B cell (primary cell): Measurements from ENCODE around the gene NEK6. TPM values are rescaled to one million over a fixed set of nuclear protein-coding genes. Genes with fewer than 3 reads are reported as not detected.
A peak's percentile ranks its signal among the peaks of the same experiment; 100 is the strongest.

Source experiments
- ATAC-seq: fragments of 200-7000 bp; cut with Tn5 transposase; one replicate; pipeline ENCODE4 v1.10.0; 2021; ENCODE audit warnings: low read depth, mild to moderate bottlenecking, moderate number of reproducible peaks, moderate library complexity
- CTCF ChIA-PET: fragments of 350-600 bp; sonication (Branson Sonifier 250); formaldehyde crosslinking; loops from one replicate; lab custom pipeline; 2021; ENCODE audit warnings: antibody characterized with exemption, inconsistent platforms; lab: Charles Lee
- POLR2A ChIA-PET: fragments of 350-600 bp; sonication (Branson Sonifier 250); formaldehyde crosslinking; loops from one replicate; lab custom pipeline; 2021; ENCODE audit warnings: antibody characterized with exemption; lab: Charles Lee
- DNase-seq: peaks from one replicate; pipeline ENCODE4 v3.0.0; 2013
- H2AFZ ChIP-seq: 2 replicates; pipeline ENCODE4 v1.6.1; 2012; ENCODE audit warnings: mild to moderate bottlenecking, low read depth, low read length; ENCODE audit not compliant: insufficient read depth, poor library complexity, severe bottlenecking
- H3K27ac ChIP-seq, 2 donors: 1 replicate in 1 of 2; 2 replicates in 1 of 2; pipeline ENCODE4 v1.5.1; 2012 to 2013; ENCODE audit warnings: low read length in 2 of 2, mild to moderate bottlenecking in 2 of 2, moderate library complexity in 1 of 2
- H3K27me3 ChIP-seq, 4 experiments: fragments of 200-600 bp in 1 of 4; sonication (generic) in 1 of 4; replicated peaks in 1 of 4; 1 replicate in 2 of 4; 2 replicates in 2 of 4; pipeline versions ENCODE4 v1.6.1 to v1.7.0; 2013 to 2016; ENCODE audit warnings: low read length in 3 of 4, mild to moderate bottlenecking in 2 of 4, mixed read lengths in 1 of 4, moderate library complexity in 1 of 4; ENCODE audit not compliant: insufficient read depth in 4 of 4, control insufficient read depth in 3 of 4; ENCODE audit errors: control extremely low read depth in 1 of 4
- H3K36me3 ChIP-seq, 2 experiments: replicated peaks in 1 of 2; 1 replicate in 1 of 2; 2 replicates in 1 of 2; pipeline versions ENCODE4 v1.6.1 to v1.7.1; 2013; ENCODE audit warnings: low read length in 1 of 2; ENCODE audit not compliant: insufficient read depth in 2 of 2, control insufficient read depth in 1 of 2; ENCODE audit errors: control extremely low read depth in 1 of 2, extremely low read depth in 1 of 2
- H3K4me1 ChIP-seq, 2 donors: fragments of 200-600 bp in 1 of 2; sonication (generic) in 1 of 2; 1 replicate in 1 of 2; 2 replicates in 1 of 2; pipeline versions ENCODE4 v1.5.1 to v1.6.1; 2013 to 2017; ENCODE audit warnings: low read length in 2 of 2; ENCODE audit not compliant: control insufficient read depth in 2 of 2, insufficient read depth in 2 of 2
- H3K4me2 ChIP-seq: replicated peaks from 2 replicates; pipeline ENCODE3; 2012; ENCODE audit warnings: mild to moderate bottlenecking, low read depth, low read length; ENCODE audit not compliant: poor library complexity, severe bottlenecking
- H3K4me3 ChIP-seq, 5 experiments: fragments of 200-600 bp in 1 of 5; sonication (generic) in 1 of 5; 1 replicate in 3 of 5; 2 replicates in 2 of 5; pipeline versions ENCODE4 v1.5.1 to v1.7.0; 2011 to 2016; ENCODE audit warnings: low read length in 4 of 5, mild to moderate bottlenecking in 4 of 5, low read depth in 2 of 5, control low read depth in 1 of 5, moderate library complexity in 1 of 5; ENCODE audit not compliant: insufficient read depth in 1 of 5; ENCODE audit errors: control extremely low read depth in 1 of 5, extremely low read depth in 1 of 5
- H3K79me2 ChIP-seq: fragments of 200-600 bp; sonication (generic); one replicate; pipeline ENCODE4 v1.6.0; 2016; ENCODE audit warnings: low read length; ENCODE audit not compliant: control insufficient read depth, insufficient read depth
- H3K9ac ChIP-seq: fragments of 200-600 bp; sonication (generic); 2 replicates; pipeline ENCODE4 v1.6.1; 2017; ENCODE audit warnings: mild to moderate bottlenecking, low read length, moderate library complexity
- H3K9me3 ChIP-seq, 3 donors: one replicate each; pipeline versions ENCODE4 v1.6.1 to v1.7.1; 2013; ENCODE audit warnings: low read length in 2 of 3; ENCODE audit not compliant: control insufficient read depth in 2 of 3, insufficient read depth in 1 of 3; ENCODE audit errors: control extremely low read depth in 1 of 3
- H4K20me1 ChIP-seq: 2 replicates; pipeline ENCODE4 v1.6.0; 2012; ENCODE audit warnings: mild to moderate bottlenecking, low read length; ENCODE audit not compliant: insufficient read depth, control insufficient read depth, poor library complexity, severe bottlenecking
- H3K27ac Mint-ChIP-seq: one replicate; pipeline ENCODE4 v1.8.0; 2021; ENCODE audit warnings: mixed read lengths
- H3K27me3 Mint-ChIP-seq: one replicate; pipeline ENCODE4 v1.8.0; 2021; ENCODE audit warnings: mixed read lengths
- H3K4me1 Mint-ChIP-seq: one replicate; pipeline ENCODE4 v1.8.0; 2021; ENCODE audit warnings: mixed read lengths
- H3K4me3 Mint-ChIP-seq: one replicate; pipeline ENCODE4 v1.8.0; 2021; ENCODE audit warnings: mixed read lengths
- H3K9me3 Mint-ChIP-seq: one replicate; pipeline ENCODE4 v1.8.0; 2022; ENCODE audit warnings: mixed read lengths; ENCODE audit not compliant: insufficient read depth
- CTCF ChIP-seq: fragments of 200-600 bp; IDR thresholded peaks from one replicate; pipeline ENCODE4 v1.8.0; 2022; ENCODE audit warnings: antibody characterized with exemption, mild to moderate bottlenecking
- EZH2 ChIP-seq: IDR thresholded peaks from 2 replicates; pipeline ENCODE4 v1.6.1; 2012; ENCODE audit warnings: borderline replicate concordance, low read depth, mild to moderate bottlenecking, moderate library complexity, low read length; ENCODE audit not compliant: insufficient read depth, poor library complexity, severe bottlenecking
- WGBS: methylation state at CpG from one replicate; pipeline ENCODE4 v1.1.5; 2013; ENCODE audit warnings: missing lambda C conversion rate; ENCODE audit not compliant: insufficient coverage; 5-methylcytosine and 5-hydroxymethylcytosine counted together
- intact Hi-C: fragments of 100-400 bp; cut with micrococcal nuclease; formaldehyde crosslinking; loops from one replicate; pipeline ENCODE4 v1.10.0; 2022
- polyA plus RNA-seq: library from polyadenylated mRNA; depleted of rRNA; stranded (reverse); fragments of >200 nt; gene quantifications from 2 replicates; pipeline ENCODE4 v1.2.3, GENCODE V29; 2012
- total RNA-seq, 2 donors: library from RNA; stranded (reverse); fragments of 120-200 nt in 1 of 2; gene quantifications; 1 replicate in 1 of 2; 2 replicates in 1 of 2; pipeline versions ENCODE4 v1.2.3 to v1.2.4, GENCODE V29; 2013 to 2022

Gene NEK6
- total and polyA plus RNA-seq, 2 donors (not counting 1 experiment from before 2014, with no cell fraction given): 40.0 to 63.1 TPM

DNA sequence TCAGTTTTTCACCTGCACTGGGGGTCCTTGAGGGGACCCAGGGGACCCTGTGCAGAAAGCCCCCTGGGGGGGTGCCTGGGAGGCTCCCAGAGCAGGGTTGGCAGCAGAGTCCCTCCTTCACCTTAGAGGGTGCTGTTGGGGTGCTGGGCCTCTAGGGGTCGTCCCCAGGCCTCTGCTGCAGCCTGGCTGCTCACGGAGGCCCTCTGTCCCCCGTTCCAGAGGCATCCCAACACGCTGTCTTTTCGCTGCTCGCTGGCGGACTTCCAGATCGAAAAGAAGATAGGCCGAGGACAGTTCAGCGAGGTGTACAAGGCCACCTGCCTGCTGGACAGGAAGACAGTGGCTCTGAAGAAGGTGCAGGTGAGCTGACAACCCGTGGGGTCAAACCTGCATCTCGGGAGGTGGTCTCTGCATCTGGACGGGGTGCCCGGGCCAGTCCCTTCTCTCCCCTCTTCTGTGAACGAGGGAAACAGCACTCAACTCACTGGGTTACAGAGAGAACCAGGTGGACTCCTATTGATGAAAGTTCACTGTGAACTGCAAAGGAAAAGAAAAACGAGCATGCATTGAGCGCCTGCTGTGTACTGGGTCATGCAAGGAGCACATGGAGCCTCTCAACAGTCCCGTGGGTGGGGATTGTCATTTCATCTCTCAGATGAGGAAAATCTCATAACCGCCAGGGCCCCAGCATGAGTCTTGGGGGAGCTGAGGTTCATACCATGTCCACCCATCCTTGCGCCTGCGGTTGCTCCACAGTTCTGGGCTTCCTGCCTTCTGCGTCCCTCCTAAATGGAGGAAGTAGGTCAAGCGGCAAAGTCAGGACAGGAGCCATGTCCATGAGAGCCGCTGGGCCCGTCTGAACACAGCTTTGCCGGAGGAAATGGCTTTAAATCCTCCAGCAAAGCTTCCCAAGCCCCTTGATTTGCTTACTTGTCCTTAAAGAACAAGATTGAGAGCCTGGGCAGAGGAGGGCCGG lies 54.8 kb downstream of the NEK6 start:
- Mint-ChIP-seq H3K27ac (no peak overlapping the region), H3K4me1 (peaks cover 8% of the 10 kb centered on the region), H3K9me3 (no peaks in the 10 kb centered on the region), H3K27me3 (no peaks in the 10 kb centered on the region), H3K4me3 (no peak overlapping the region)
- TF ChIP-seq CTCF: no peak
- H3K4me1 ChIP-seq: peaks cover 0 to 5% of the 10 kb centered on the region in 2 donors
- no peaks in the 10 kb centered on the region for H3K9me3 ChIP-seq
- POLR2A ChIA-PET: no interaction called here
- H3K79me2 ChIP-seq: peaks cover 5% of the 10 kb centered on the region
- DNase-seq (no peak), ATAC-seq (no peak)
- H3K9ac ChIP-seq: no peak overlapping the region
- H4K20me1 ChIP-seq: no peaks in the 10 kb centered on the region
- H3K4me2 ChIP-seq: no peak overlapping the region
- intact Hi-C loops: no loop called here
- no peaks in the 10 kb centered on the region for H3K27me3 ChIP-seq
- peaks cover 0 to 65% of the 10 kb centered on the region in 2 experiments for H3K36me3 ChIP-seq
- no peak overlapping the region for H3K4me3 ChIP-seq
- no peak overlapping the region for H3K27ac ChIP-seq
- no peak overlapping the region for H2AFZ ChIP-seq
- WGBS: 93% methylated on average over 26 of the region's 27 CpGs
- CTCF ChIA-PET: interaction anchor here (1.7 to 2.4 kb wide), 2 partner anchors 12 to 186 kb away, joined by 4 to 14 read pairs; no protein-coding TSS in a partner anchor

- Histone ChIP-seq H2AFZ (no peak overlapping the region), H3K27ac (no peak overlapping the region), H3K4me2 (no peak overlapping the region), H3K4me3 (no peak overlapping the region), H3K36me3 (peaks cover 0 to 61% of the 10 kb centered on the region in 2 experiments), H3K9me3 (no peaks in the 10 kb centered on the region), H3K4me1 (peaks cover 0 to 5% of the 10 kb centered on the region in 2 donors), H3K27me3 (no peaks in the 10 kb centered on the region), H3K79me2 (no peaks in the 10 kb centered on the region), H4K20me1 (no peaks in the 10 kb centered on the region), H3K9ac (no peak overlapping the region)
- TF ChIP-seq EZH2 (no peak), CTCF (no peak)
- DNase-seq: no peak
- peaks cover 8% of the 10 kb centered on the region for H3K4me1 Mint-ChIP-seq
- no peaks in the 10 kb centered on the region for H3K27me3 Mint-ChIP-seq
- ChIA-PET CTCF (interaction anchor here (0.6 to 1.0 kb wide), 2 partner anchors 171 to 187 kb away, joined by 4 to 5 read pairs; no protein-coding TSS in a partner anchor), POLR2A (no interaction called here)
- 98% methylated on average over 16 of the region's 18 CpGs for WGBS
- peak overlapping the region; percentile 56 for H3K27ac Mint-ChIP-seq
- intact Hi-C loops: no loop called here
- H3K9me3 Mint-ChIP-seq: no peaks in the 10 kb centered on the region
- ATAC-seq: no peak
- H3K4me3 Mint-ChIP-seq: no peak overlapping the region
Measured at GRCh38 chr9:124313940-124314339, 56.2 kb downstream of the NEK6 start.
